HepG2 (cell line): ENCODE data around the gene SPTBN4. TPM values are rescaled to one million over a fixed set of nuclear protein-coding genes. Genes with fewer than 3 reads are reported as not detected.

Source experiments
- HES4 ChIP-seq: sonication (generic); formaldehyde crosslinking; IDR thresholded peaks from 2 replicates; pipeline ENCODE4 v1.9.0; 2021; ENCODE audit warnings: mild to moderate bottlenecking, missing genetic modification reagents, borderline replicate concordance
- HMGXB3 ChIP-seq: sonication (generic); formaldehyde crosslinking; IDR thresholded peaks from 2 replicates; pipeline ENCODE4 v1.4.0; 2020; ENCODE audit warnings: missing genetic modification reagents, borderline replicate concordance
- KAT7 ChIP-seq: IDR thresholded peaks from 2 replicates; pipeline ENCODE4 v1.6.1; 2018; ENCODE audit warnings: borderline replicate concordance, missing compliant biosample characterization
- KLF16 ChIP-seq, 2 experiments: sonication (generic) in 1 of 2; formaldehyde crosslinking in 1 of 2; IDR thresholded peaks; 2 replicates each; pipeline versions ENCODE4 v1.6.1 to v1.8.0; 2016 to 2023; ENCODE audit warnings: missing genetic modification reagents in 2 of 2, missing compliant biosample characterization in 1 of 2
- NFATC3 ChIP-seq: sonication (generic); formaldehyde crosslinking; IDR thresholded peaks from 2 replicates; pipeline ENCODE4 v1.5.1; 2020; ENCODE audit warnings: mild to moderate bottlenecking, missing genetic modification reagents
- NFYC ChIP-seq: IDR thresholded peaks from 2 replicates; pipeline ENCODE4 v1.6.1; 2016; ENCODE audit warnings: missing genetic modification reagents, missing compliant biosample characterization
- POGK ChIP-seq: sonication (generic); formaldehyde crosslinking; conservative IDR thresholded peaks from 2 replicates; pipeline ENCODE4 v1.8.0; 2022; ENCODE audit warnings: mild to moderate bottlenecking, moderate library complexity, missing genetic modification reagents
- POLR2AphosphoS2 ChIP-seq: IDR thresholded peaks from 2 replicates; pipeline ENCODE4 v1.6.1; 2011; ENCODE audit warnings: low read depth, low read length, improper control_type of control experiment
- POLR2G ChIP-seq: fragments of 200-400 bp; formaldehyde crosslinking; IDR thresholded peaks from 2 replicates; pipeline ENCODE4 v1.6.1; 2018; ENCODE audit warnings: mild to moderate bottlenecking, low read depth, low read length, moderate library complexity
- RBM22 ChIP-seq: fragments of 200-400 bp; formaldehyde crosslinking; optimal IDR thresholded peaks from 2 replicates; pipeline ENCODE3; 2017; ENCODE audit warnings: mild to moderate bottlenecking, low read length, moderate library complexity
- RFX1 ChIP-seq: fragments of 450-650 bp; IDR thresholded peaks from 2 replicates; pipeline ENCODE4 v1.6.1; 2017
- TBP ChIP-seq: sonication (generic); formaldehyde crosslinking; IDR thresholded peaks from 2 replicates; pipeline ENCODE4 v1.5.0; 2020; ENCODE audit warnings: missing genetic modification reagents
- ZNF20 ChIP-seq: sonication (generic); formaldehyde crosslinking; IDR thresholded peaks from 2 replicates; pipeline ENCODE4 v1.4.0; 2020; ENCODE audit warnings: mild to moderate bottlenecking, moderate library complexity, missing genetic modification reagents
- ZNF207 ChIP-seq: fragments of 450-650 bp; IDR thresholded peaks from 2 replicates; pipeline ENCODE4 v1.6.1; 2016; ENCODE audit warnings: antibody characterized with exemption, borderline replicate concordance
- ZNF24 ChIP-seq: fragments of 450-650 bp; IDR thresholded peaks from 2 replicates; pipeline ENCODE4 v1.6.1; 2017; ENCODE audit warnings: antibody characterized with exemption, mild to moderate bottlenecking
- ZNF501 ChIP-seq: sonication (generic); formaldehyde crosslinking; IDR thresholded peaks from 2 replicates; pipeline ENCODE4 v1.5.1; 2020; ENCODE audit warnings: mild to moderate bottlenecking, moderate library complexity, missing genetic modification reagents
- ZNF878 ChIP-seq: sonication (generic); formaldehyde crosslinking; IDR thresholded peaks from 2 replicates; pipeline ENCODE4 v1.8.1; 2023; ENCODE audit warnings: mild to moderate bottlenecking, missing genetic modification reagents, moderate library complexity
- polyA plus RNA-seq, 8 experiments: library from polyadenylated mRNA; depleted of rRNA in 3 of 8; stranded (reverse) in 7 of 8; unstranded in 1 of 8; fragments of >200 nt; fragmentation: Illumina TruSeq in 4 of 8; extraction: Trizol in 4 of 8; gene quantifications; 2 replicates each; pipeline versions ENCODE4 v1.2.1 to v1.2.3, GENCODE V29; 2011 to 2016; ENCODE audit warnings: low read depth in 4 of 8, missing spikeins in 1 of 8, mixed read lengths in 1 of 8; ENCODE audit not compliant: insufficient read depth in 1 of 8
- total RNA-seq, 5 experiments: library from RNA; depleted of rRNA; stranded (reverse); fragments of >200 nt; fragmentation: Illumina TruSeq; extraction: Trizol; gene quantifications; 2 replicates each; pipeline ENCODE4 v1.2.3, GENCODE V29; 2016; ENCODE audit warnings: low read depth in 1 of 5
- TF ChIP-seq, protein P1 (sequence below): sonication (generic); formaldehyde crosslinking; IDR thresholded peaks from 2 replicates; pipeline ENCODE4 v1.9.0; 2021; ENCODE audit warnings: missing genetic modification reagents, borderline replicate concordance
- TF ChIP-seq, protein P2 (sequence below): IDR thresholded peaks from 2 replicates; pipeline ENCODE4 v1.6.1; 2012; ENCODE audit warnings: low read depth, low read length, improper control_type of control experiment

Gene SPTBN4
- total and polyA plus RNA-seq, 2 of the 13 experiments (the other 11 are each of a cell fraction or from before 2014, with no cell fraction given), result 0.11 TPM

DNA sequence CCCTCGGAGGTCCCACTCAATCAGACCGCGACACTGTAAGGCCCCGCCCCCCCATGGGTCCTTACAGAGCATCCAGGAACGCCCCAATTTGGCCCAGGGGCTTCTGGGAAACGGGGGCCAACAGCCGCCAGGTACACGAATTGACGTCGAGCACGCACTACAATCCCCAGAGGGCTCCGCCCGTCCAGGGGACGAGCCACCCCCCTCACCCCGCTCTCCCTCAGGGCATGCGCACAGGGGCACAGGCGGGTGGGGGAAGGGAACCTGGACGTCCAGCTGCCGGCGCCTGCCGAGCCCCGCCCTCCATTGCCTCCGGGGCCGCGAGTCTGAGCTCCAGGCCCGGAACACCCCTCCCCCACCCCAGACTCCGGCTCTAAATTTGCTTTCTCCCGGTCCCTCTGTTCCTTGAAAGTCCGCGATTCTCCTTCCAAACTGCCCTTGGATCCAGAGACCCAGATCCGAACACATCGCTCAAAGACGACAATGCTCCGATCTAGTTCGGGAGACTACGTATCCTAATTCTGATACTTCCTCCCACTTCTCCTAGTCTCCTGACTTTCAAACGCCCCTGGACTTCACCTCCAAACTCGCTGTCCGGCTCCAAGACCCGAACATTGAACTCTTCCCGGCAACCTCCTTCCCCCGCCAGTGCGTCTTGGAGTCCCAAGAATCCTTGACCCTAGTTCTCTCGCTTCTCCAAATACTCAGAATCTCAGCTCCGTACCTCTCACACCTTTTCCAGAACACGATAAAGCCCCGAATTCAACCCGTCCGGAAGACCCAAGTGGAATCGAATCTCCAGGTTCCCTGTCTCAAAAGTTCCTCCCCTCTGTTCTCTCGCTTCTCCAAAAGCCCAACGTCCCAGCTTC, 23.4 kb upstream of the SPTBN4 start (continued):
- TF ChIP-seq, protein P1, sequence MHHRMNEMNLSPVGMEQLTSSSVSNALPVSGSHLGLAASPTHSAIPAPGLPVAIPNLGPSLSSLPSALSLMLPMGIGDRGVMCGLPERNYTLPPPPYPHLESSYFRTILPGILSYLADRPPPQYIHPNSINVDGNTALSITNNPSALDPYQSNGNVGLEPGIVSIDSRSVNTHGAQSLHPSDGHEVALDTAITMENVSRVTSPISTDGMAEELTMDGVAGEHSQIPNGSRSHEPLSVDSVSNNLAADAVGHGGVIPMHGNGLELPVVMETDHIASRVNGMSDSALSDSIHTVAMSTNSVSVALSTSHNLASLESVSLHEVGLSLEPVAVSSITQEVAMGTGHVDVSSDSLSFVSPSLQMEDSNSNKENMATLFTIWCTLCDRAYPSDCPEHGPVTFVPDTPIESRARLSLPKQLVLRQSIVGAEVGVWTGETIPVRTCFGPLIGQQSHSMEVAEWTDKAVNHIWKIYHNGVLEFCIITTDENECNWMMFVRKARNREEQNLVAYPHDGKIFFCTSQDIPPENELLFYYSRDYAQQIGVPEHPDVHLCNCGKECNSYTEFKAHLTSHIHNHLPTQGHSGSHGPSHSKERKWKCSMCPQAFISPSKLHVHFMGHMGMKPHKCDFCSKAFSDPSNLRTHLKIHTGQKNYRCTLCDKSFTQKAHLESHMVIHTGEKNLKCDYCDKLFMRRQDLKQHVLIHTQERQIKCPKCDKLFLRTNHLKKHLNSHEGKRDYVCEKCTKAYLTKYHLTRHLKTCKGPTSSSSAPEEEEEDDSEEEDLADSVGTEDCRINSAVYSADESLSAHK (CRISPR knock-in tag), result no peak
- no peak; the same call in 1 of the 2 replicates for TF ChIP-seq POGK (CRISPR knock-in tag)
- no peak for TF ChIP-seq KAT7 (CRISPR knock-in tag)
- 0 out of 2 replicates have a peak, but pooled peaks have one; percentile 4 for TF ChIP-seq HMGXB3 (CRISPR knock-in tag)
- no peak for TF ChIP-seq ZNF207
- TF ChIP-seq POLR2G, result no peak; the same call in none of the 2 replicates
- no peak for TF ChIP-seq ZNF24
- TF ChIP-seq POLR2AphosphoS2, result no peak
- TF ChIP-seq ZNF878 (CRISPR knock-in tag), result no peak
- TF ChIP-seq NFYC (CRISPR knock-in tag), result peak; percentile 61
- TF ChIP-seq HES4 (CRISPR knock-in tag), result no peak
- TF ChIP-seq ZNF20 (CRISPR knock-in tag), result no peak
- no peak for TF ChIP-seq TBP (CRISPR knock-in tag)
- TF ChIP-seq RBM22, result no peak
- TF ChIP-seq, protein P2, sequence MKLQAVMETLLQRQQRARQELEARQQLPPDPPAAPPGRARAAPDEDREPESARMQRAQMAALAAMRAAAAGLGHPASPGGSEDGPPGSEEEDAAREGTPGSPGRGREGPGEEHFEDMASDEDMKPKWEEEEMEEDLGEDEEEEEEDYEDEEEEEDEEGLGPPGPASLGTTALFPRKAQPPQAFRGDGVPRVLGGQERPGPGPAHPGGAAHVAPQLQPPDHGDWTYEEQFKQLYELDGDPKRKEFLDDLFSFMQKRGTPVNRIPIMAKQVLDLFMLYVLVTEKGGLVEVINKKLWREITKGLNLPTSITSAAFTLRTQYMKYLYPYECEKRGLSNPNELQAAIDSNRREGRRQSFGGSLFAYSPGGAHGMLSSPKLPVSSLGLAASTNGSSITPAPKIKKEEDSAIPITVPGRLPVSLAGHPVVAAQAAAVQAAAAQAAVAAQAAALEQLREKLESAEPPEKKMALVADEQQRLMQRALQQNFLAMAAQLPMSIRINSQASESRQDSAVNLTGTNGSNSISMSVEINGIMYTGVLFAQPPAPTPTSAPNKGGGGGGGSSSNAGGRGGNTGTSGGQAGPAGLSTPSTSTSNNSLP, result peak; percentile 16; the same call in 1 of the 2 replicates
- no peak; a peak in 1 of 4 replicates for TF ChIP-seq KLF16 (CRISPR knock-in tag; IDR thresholded peaks at IDR 0.05)
- TF ChIP-seq RFX1, result no peak
- no peak; the same call in 1 of the 2 replicates for TF ChIP-seq ZNF501 (CRISPR knock-in tag)
- TF ChIP-seq NFATC3 (CRISPR knock-in tag), result no peak
